Urothelium cell line (cell line): Measurements from ENCODE around the gene PCDH9.
"Not testable (repeated sequence)": the region's sequence is repeated elsewhere in the genome, so short reads cannot be mapped to it uniquely, and the experiment has no call there.

Experiments used
- DNase-seq: peaks from one replicate; pipeline ENCODE4 v3.0.0; 2011; ENCODE audit warnings: low spot score, mixed read lengths
- FAIRE-seq: peaks from 2 replicates; lab custom pipeline; 2011; peaks lifted over from hg19 to GRCh38; lab: Jason Lieb, UNC

The PCDH9 gene

GRCh38 chr13:66338542-66338941 lies 891.6 kb downstream of the PCDH9 start:
- FAIRE-seq (no peak), DNase-seq (no peak)

DNA sequence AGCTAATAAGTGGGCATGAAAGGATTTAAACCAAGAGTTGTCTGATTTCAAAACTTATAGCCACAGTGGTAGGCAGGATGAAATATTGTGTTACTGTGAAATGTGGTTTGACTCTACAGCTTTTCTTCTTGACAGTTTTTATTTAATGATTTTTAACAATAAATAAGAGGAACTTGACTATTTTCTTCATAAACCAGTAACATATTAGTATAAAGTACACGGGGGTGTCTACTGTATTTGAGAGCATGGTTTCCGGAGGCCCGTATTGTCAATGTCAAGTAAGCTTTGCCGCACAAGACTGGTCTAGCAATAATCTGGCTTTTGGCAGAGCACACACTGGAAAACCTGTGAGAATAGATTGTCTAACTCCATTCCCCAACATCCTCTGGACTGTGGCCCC lies 894.5 kb downstream of the PCDH9 start:
- DNase-seq (no peak), FAIRE-seq (no peak)

DNA sequence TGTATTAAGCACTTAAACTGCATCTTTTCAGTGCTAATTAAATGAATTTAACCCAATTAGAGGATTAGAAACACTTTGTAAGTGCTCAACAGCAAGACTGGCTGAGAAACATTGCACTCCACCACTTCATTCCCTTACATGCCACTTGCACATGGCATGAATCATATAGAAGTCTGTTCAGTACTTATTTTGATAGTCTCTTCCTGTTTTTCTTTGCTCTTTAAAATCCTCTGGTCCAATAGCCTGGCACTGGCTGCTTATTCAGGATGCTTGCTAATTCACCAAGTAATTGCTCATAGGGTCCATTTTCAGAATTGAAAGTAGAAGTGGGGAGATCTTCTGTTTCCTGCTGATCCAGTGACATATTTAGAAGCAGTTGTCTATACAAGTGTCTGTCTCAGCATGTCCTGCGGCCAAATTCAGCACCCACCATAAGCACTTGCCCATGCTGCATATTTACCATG lies 900.1 kb downstream of the PCDH9 start:
- DNase-seq, result no peak
- no peak for FAIRE-seq

- FAIRE-seq, result no peak
- no peak for DNase-seq
These were observed 901.7 kb downstream of the PCDH9 start for GRCh38 chr13:66328476-66328875.

DNA sequence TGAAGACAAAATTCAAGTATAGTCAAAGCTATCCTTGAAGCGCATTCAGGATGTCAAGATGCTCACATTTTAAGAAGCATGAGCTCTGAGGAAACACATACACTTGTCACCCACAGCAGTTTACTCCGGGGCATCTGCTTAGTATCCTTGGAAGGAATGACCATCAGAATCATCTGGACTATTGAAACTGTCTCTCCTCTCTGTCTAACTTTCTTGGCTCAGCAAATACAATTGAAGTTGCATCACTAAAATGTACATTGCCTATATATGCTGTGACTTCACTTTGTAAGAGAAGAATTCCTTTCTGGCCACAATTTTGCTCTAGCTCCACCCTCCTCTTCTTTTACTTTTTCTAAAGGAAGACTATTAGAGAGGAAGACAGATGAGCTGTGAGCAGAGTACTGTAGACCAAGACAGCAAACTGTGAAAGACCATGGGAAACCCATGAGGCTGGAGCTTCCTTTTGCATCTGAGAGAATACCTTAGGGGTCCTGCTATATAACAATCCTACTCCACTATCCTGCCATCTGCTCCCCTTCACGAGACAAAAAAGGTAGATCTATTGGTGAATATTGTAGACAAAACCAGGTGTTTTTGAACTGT lies 906.3 kb downstream of the PCDH9 start:
- DNase-seq, result no peak
- FAIRE-seq, result no peak

DNA sequence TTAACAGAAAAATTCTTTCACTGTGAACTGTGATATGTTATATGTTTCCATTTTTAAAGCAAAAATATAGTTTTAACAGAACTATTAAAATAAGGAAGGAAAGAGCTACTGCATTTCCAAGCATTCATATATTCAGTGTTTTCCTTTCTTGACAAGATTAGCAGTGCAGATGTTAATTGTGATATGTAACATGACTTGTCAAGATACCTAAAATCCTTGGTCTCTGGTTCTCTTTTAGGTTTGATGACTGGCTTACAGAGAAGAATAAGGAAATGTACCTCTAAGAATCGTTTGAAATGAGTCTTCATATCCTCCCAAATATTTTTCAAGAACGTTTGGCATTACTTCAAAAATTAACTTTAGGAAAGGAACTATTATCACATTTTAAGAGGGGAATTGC lies 907.2 kb downstream of the PCDH9 start:
- DNase-seq, result no peak
- FAIRE-seq, result no peak

DNA sequence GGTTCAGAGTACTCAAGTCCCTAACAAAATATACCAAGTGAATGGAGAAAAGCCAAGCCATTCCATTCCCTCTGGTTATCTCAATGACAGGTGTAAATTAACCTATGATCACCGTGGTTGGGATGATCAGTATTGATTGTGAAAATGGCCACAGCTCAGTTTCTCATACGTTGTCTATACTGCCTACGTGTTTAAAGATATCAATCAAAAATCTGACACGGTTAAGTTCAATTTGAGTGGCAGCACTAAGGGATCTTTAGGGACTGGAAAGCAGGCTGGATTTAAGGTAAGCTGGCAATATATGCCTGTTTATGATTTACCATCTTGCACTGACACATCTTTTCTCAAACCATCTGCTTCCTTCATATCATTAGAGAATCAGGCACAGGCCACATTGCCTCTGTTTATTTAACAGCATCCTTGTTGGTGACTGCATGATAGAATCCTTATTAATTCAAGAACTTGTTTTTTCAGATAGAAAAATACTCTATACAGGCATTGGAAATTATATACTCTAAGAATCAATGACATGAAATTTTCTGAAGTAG lies 907.9 kb downstream of the PCDH9 start:
- FAIRE-seq (no peak), DNase-seq (no peak)

DNA sequence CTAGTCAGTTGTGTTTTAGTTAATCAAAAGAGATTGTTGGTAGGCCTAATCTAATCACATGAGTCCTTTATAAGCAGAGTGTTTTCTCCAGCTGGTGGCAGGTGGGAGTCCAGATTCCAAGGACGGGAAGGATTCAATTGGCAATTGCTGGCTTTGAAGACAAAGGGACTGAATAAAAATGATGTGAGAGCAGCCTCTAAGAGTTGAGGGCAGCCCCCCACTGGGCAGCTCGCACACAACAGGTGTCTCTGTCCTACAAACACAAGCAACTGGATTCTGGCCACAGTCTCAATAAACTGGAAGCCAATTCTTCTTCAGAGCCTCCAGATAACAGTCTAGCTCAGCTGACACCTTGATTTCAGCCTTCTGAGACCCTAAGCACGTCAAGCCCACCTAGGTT lies 915.2 kb downstream of the PCDH9 start:
- no peak for DNase-seq
- FAIRE-seq, result no peak

DNA sequence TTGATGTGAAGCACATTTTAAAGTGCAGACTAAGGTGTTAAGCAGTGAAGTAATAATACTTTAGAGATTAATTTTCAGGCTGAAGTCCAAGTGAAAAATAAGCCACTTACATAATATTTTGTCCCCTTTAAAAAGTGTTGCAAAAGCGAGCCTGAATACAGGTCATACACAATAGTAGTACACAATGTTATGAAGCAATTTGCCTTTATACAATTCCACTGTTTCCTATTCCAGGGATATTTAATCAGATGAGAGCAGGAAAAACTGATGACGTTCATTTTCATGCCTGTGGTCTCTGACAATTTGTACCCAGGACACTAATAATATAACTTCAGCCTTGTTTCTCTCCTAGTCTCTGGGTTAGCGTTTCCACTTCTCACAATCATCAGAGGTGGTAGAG lies 916.7 kb downstream of the PCDH9 start:
- FAIRE-seq (no peak), DNase-seq (no peak)

- FAIRE-seq, result no peak
- DNase-seq, result no peak
These were observed 917.6 kb downstream of the PCDH9 start for GRCh38 chr13:66312312-66313087.

DNA sequence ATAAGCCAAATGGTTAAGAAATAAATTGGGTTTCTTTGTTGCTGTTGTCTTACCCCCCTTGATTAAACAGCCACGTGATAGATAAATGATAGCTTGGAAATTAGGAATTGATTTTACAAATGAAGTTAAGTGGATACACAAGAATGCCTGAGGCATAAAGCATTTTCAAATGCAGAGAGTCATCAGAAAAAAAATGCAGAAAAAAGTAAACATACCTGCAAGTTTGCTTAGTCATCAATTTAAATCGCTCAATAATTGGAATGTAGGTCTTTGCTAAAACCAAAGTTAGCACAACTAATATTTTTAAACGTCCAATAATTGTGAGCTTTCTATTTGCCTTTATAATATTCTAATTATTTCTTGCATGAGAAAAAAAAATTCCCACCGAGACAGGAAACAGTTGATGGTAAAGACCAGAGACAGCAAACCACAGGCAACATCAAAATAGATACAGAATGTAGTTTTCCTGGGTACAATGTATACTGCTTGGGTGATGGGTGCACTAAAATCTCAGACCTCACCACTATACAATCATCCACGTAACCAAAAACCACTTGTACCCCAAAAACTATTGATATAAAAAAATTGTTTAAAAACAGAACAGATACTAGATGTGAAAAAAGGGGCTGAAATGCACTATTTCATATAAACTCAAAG lies 924.0 kb downstream of the PCDH9 start:
- FAIRE-seq, result no peak
- DNase-seq, result no peak

DNA sequence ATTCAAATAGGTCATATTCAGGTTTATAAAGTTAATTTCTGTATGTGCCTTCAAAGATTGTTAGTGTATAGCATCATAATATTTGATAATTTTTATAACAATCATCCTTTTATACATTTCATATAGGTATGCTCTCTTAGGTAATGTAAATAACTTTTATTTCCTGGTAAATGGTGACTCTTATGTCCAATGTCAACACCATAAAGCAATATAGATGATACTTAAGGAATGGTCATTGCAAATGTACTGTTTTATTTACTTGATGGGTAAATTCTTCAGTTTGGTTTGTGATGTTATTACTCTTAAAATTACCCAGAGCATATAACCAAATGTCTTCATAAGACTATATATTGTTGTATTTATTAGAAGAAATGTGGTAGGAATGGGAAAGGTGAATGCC lies 928.7 kb downstream of the PCDH9 start:
- DNase-seq (no peak), FAIRE-seq (no peak)

DNA sequence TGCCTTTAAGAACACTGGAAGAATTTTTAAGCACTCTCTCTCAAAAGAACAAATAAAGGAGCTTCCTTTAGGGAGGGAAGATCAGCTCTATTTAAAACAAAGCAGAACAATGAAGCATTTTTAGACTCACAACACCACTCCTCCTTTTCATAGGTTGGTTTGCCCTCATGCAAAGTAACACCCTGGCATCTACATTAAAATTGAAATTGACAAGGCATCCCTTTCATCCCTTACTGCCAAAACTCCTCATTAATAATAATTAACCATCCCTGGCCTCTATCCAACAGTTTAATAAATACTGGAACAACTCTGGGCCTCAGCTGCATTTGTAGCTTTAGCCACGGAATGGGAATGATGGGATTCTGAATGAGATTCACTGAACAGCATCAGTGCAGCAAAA lies 929.1 kb downstream of the PCDH9 start:
- no peak for DNase-seq
- FAIRE-seq, result no peak

DNA sequence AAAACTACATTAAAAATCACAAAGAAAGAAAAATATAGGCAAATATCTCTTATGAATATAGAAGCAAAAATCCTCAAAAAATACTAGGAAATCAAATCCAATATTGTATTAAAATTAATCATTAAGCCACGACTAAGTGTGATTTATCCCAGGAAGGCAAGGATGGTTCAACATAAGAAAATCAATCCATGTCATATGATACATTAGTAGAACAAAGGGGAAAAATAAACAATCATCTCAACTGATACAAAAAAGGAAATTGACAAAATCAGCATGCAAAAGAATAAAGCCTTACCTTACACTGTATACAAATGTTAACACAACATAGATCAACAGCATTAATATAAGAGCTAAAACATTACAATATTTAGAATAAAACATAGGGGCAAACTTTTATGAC lies 933.3 kb downstream of the PCDH9 start:
- FAIRE-seq (no peak), DNase-seq (no peak)

DNA sequence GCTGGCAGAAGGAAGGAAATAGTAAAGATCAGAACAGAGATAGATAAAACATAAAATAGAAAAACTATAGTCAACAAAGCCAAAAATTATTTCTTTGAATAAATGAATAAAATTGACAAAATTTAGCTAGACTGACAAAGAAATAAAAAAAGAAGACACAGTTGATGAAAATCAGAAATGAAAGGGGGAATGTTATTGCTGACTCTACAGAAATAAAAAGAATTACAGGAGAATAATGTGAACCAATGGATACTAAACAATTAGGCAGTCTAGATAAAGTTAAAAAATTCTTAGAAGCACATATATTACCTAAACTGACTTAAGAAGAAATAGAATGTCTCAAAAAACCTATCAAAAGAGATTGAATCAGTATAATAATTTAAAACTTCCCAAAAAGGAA lies 933.8 kb downstream of the PCDH9 start:
- no peak for DNase-seq
- no peak for FAIRE-seq

- not testable (repeated sequence) for DNase-seq, FAIRE-seq
These were observed 943.3 kb downstream of the PCDH9 start for GRCh38 chr13:66286806-66287205.

DNA sequence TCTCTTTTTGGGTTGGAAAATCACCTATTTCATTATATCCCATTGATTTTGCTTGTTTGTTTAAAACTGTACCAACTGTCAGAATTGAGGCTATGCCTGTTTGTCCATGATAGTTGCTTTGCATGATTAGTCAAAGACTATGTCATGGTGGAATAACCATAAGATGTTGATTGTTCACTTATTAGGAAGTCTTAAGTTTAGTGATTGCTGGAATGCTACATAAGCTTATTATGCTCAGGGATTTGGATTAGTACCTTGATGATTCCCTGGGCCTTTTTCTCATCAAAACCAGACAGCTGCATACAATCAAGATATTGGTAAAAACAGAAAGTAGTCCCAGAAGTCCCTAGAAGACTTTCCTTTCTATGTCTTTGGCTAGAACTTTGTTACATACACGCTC lies 954.7 kb downstream of the PCDH9 start:
- DNase-seq (no peak), FAIRE-seq (no peak)

DNA sequence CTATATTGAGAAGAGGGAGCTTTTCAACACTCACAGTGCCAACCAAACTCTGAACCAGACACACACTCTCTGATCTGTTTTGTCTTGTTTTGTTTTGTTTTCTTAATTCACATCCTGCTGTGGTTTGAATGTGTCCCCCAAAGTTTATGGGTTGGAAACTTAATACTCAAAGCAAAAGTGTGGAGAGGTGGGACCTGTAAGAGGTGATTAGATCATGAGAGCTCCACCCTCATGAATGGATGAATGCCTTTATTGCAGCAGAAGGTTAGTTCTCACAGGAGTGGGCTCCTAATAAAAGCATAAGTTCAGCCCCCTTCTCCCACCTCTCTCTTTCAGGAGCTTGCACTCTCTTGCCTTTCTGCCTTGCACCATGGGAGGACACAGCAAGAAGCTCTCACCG lies 957.1 kb downstream of the PCDH9 start:
- FAIRE-seq (no peak), DNase-seq (no peak)

- DNase-seq, result no peak
- no peak for FAIRE-seq
These were observed 963.4 kb downstream of the PCDH9 start for GRCh38 chr13:66266761-66267160.

DNA sequence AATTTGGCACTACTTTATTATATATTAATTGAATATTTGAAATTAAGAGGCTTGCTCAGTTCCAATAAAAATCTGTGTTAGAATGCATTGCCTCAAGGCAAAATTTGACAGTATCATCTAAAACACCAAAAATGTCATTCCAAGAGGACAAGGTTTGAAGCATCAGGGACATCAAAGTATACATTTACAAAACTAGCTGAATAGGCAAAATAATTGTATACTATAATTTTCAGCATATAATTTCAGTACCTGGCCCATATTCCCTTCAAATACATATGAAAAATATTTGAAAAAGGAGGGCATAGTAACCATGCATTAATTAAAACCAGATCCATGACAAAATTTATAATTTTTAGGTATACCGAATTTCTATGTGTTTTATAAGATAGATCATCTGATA lies 963.8 kb downstream of the PCDH9 start:
- DNase-seq (no peak), FAIRE-seq (no peak)

- no peak for DNase-seq
- no peak for FAIRE-seq
These were observed 964.8 kb downstream of the PCDH9 start for GRCh38 chr13:66265371-66265770.

GRCh38 chr13:66264971-66265370 lies 965.2 kb downstream of the PCDH9 start:
- DNase-seq (no peak), FAIRE-seq (no peak)
